ENCODE data around the gene NKX3-2. TPM values are rescaled to one million over a fixed set of nuclear protein-coding genes. Genes with fewer than 3 reads are reported as not detected.

Gene NKX3-2
- total RNA-seq, 1 experiment from 2014 or later, result 1.2 TPM

- ATAC-seq (no peak), DNase-seq (ENCODE audit: low read depth, low spot score) (no peak)
- H3K4me3 ChIP-seq (ENCODE audit: low read depth in 2 of 2, low read length in 2 of 2), result no peak overlapping the region
- TF ChIP-seq POLR2AphosphoS5 (IDR thresholded peaks at IDR 0.05; ENCODE audit: low read depth, low read length) (no peak), SIN3A (IDR thresholded peaks at IDR 0.05; ENCODE audit: borderline replicate concordance, insufficient read depth, low read depth, low read length) (no peak), TCF7L2 (IDR thresholded peaks at IDR 0.05; ENCODE audit: low read depth, low read length) (no peak), CTCF (IDR thresholded peaks at IDR 0.05) (no peak), REST (IDR thresholded peaks at IDR 0.05; ENCODE audit: insufficient read depth in 1 of 2, low read depth in 2 of 2, low read length in 1 of 2) (no peak)
- no peaks in the 10 kb centered on the region for H3K4me1 ChIP-seq (ENCODE audit: control insufficient read depth, insufficient read depth, low read length)
- ChIA-PET CTCF (no interaction called here), POLR2A (no interaction called here)
- no peaks in the 10 kb centered on the region for H3K27me3 ChIP-seq (ENCODE audit: control insufficient read depth, insufficient read depth, low read length)
- H3K36me3 ChIP-seq (ENCODE audit: control insufficient read depth, insufficient read depth, low read length), result no peaks in the 10 kb centered on the region
- BruUV-seq (replicated peaks), result no TSS peak
- no peaks in the 10 kb centered on the region for H3K9me3 ChIP-seq (ENCODE audit: control insufficient read depth, insufficient read depth, low read depth, low read length)
- intact Hi-C loops (cut with micrococcal nuclease; ENCODE audit: unreplicated experiment), result no loop called here
- in situ Hi-C loops (cut with HindIII; ENCODE audit: low pct_unique_long_range_greater_than_20kb, low sequenced_read_pairs), result no loop called here
- H3K27ac ChIP-seq (ENCODE audit: low read length), result no peak overlapping the region
Observed at GRCh38 chr4:13535118-13535517, 9.2 kb downstream of the NKX3-2 start.

- CTCF ChIA-PET, result no interaction called here
- ATAC-seq (no peak), DNase-seq (ENCODE audit: low read depth, low spot score) (no peak)
- Histone ChIP-seq H3K27me3 (ENCODE audit: control insufficient read depth, insufficient read depth, low read length) (no peaks in the 10 kb centered on the region), H3K27ac (ENCODE audit: low read length) (no peak overlapping the region), H3K4me1 (ENCODE audit: control insufficient read depth, insufficient read depth, low read length) (no peaks in the 10 kb centered on the region), H3K36me3 (ENCODE audit: control insufficient read depth, insufficient read depth, low read length) (no peaks in the 10 kb centered on the region), H3K9me3 (ENCODE audit: control insufficient read depth, insufficient read depth, low read depth, low read length) (no peaks in the 10 kb centered on the region), H3K4me3 (ENCODE audit: low read depth in 2 of 2, low read length in 2 of 2) (no peak overlapping the region)
- no peak for TF ChIP-seq TCF7L2 (IDR thresholded peaks at IDR 0.05; ENCODE audit: low read depth, low read length)
- no peak for TF ChIP-seq POLR2AphosphoS5 (IDR thresholded peaks at IDR 0.05; ENCODE audit: low read depth, low read length)
- no peak for TF ChIP-seq CTCF (IDR thresholded peaks at IDR 0.05)
- TF ChIP-seq REST (IDR thresholded peaks at IDR 0.05; ENCODE audit: insufficient read depth in 1 of 2, low read depth in 2 of 2, low read length in 1 of 2), result no peak
- TF ChIP-seq SIN3A (IDR thresholded peaks at IDR 0.05; ENCODE audit: borderline replicate concordance, insufficient read depth, low read depth, low read length), result no peak
- in situ Hi-C loops (cut with HindIII; ENCODE audit: low pct_unique_long_range_greater_than_20kb, low sequenced_read_pairs), result no loop called here
- intact Hi-C loops (cut with micrococcal nuclease; ENCODE audit: unreplicated experiment), result no loop called here
- BruUV-seq (replicated peaks), result no TSS peak
- POLR2A ChIA-PET, result no interaction called here
Observed at GRCh38 chr4:13534344-13535063, 9.8 kb downstream of the NKX3-2 start.
